ENCODE results near the gene BIK.

BIK gene

DNA sequence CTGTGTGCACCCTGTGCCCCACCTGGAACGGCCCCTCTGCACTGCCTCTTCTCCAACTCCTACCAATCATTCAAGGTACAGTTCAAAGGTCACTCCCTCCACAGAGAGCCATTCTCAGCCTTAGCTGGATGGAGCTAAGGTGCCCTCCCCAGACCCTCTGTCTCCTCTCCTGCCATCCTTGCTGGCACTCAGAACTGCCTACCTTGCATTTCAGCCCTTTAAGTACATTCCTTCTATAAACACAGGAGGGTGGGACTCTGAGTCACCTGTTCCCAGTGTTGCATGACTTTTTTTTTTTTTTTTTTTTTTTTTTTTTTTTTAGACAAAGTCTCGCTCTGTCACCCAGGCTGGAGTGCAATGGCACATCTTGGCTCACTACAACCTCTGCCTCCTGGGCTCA, 29.9 kb upstream of the BIK start:
- in situ Hi-C loops (cut with HindIII; ENCODE audit: low sequenced_read_pairs) = no loop called here
- no peak for DNase-seq (ENCODE audit: low read depth, low spot score)
- TF ChIP-seq, protein P1, sequence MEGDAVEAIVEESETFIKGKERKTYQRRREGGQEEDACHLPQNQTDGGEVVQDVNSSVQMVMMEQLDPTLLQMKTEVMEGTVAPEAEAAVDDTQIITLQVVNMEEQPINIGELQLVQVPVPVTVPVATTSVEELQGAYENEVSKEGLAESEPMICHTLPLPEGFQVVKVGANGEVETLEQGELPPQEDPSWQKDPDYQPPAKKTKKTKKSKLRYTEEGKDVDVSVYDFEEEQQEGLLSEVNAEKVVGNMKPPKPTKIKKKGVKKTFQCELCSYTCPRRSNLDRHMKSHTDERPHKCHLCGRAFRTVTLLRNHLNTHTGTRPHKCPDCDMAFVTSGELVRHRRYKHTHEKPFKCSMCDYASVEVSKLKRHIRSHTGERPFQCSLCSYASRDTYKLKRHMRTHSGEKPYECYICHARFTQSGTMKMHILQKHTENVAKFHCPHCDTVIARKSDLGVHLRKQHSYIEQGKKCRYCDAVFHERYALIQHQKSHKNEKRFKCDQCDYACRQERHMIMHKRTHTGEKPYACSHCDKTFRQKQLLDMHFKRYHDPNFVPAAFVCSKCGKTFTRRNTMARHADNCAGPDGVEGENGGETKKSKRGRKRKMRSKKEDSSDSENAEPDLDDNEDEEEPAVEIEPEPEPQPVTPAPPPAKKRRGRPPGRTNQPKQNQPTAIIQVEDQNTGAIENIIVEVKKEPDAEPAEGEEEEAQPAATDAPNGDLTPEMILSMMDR (IDR thresholded peaks at IDR 0.05; ENCODE audit: low read depth, low read length) = no peak
- H3K4me3 ChIP-seq (ENCODE audit: low read depth, low read length) = no peak overlapping the region

DNA sequence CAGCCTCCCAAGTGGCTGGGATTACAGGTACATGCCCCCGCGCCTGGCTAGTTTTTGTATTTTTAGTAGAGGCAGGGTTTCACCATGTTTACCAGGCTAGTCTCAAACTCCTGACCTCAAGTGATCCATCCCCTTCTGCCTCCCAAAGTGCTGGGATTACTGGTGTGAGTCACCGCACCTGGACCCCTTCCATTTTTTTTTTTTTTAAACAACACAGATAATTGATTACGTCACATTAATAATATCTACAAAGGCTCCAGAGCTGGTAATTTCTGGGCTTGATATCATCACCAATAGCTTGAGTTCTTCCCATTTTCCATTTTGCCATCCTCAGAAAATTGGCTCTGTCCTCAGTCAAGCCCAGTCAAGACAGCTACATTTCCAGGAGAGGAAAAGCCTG, 28.6 kb upstream of the BIK start:
- TF ChIP-seq, protein P1 (IDR thresholded peaks at IDR 0.05; ENCODE audit: low read depth, low read length) = no peak
- no peak for DNase-seq (ENCODE audit: low read depth, low spot score)
- no peak overlapping the region for H3K4me3 ChIP-seq (ENCODE audit: low read depth, low read length)
- in situ Hi-C loops (cut with HindIII; ENCODE audit: low sequenced_read_pairs) = no loop called here

DNA sequence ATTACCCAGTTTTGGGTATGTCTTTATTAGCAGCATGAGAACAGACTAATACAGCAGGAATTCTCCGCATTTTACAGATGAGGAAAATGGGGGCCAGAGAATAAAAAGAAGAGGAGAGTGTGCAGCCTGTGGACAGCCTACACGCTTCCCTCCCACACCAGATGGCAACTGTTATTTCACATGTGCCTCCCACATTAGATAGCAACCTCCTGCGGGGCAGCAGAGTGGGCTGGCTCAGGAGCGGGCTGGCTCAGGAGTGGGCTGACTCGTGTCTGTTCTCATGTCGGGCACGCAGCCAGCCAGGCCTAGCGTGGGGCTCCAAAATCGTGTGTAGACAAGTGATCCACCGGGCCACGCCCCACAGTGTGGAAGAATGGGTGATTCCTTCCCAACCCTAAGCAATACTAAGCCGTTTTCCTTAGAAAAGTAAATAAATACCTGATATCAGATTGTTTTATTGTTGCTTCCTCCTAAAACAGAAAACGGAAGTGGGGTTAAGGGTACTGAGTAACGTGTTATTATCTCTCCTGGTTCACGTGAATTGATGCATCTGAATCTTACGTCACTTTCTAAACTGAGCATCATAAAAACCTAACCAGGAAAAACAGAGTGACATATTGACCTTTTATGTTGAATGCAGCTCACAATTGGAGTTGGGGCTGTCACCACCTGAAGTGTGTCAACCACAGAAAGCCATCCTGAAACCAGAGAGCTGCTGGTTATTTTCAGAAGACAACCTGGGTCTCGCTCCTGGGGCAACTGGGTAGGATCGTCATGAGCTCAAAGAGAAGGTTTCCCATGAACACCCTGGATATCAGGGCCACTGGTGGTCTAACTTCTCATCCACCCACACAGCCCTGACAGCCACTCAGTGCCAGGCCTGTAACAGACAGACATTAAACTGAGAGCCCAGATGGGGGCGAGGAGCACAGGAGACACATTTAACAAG, 24.6 kb upstream of the BIK start:
- DNase-seq (ENCODE audit: low read depth, low spot score) = no peak
- TF ChIP-seq, protein P1 (IDR thresholded peaks at IDR 0.05; ENCODE audit: low read depth, low read length) = no peak
- in situ Hi-C loops (cut with HindIII; ENCODE audit: low sequenced_read_pairs) = no loop called here
- no peak overlapping the region for H3K4me3 ChIP-seq (ENCODE audit: low read depth, low read length)

DNA sequence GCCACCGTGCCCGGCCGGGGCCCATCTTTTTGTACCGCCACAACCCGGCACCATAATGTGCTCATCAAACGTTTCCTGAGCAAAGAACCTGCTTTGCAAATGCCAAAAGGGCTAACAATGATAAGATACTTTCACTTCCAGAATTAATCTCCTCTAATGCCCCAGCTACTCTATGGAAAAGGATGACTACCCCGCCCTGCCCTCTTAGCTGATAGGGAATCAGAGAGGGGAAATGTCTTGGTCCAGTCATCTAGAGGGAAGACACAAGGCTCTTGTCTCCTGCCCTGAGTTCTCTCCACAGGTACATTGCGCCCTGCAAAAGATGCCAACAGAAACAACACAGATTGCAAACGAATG, 21.9 kb upstream of the BIK start:
- in situ Hi-C loops (cut with HindIII; ENCODE audit: low sequenced_read_pairs) = no loop called here
- TF ChIP-seq, protein P1 (IDR thresholded peaks at IDR 0.05; ENCODE audit: low read depth, low read length) = no peak
- DNase-seq (ENCODE audit: low read depth, low spot score) = no peak
- H3K4me3 ChIP-seq (ENCODE audit: low read depth, low read length) = peak overlapping the region; percentile 54

DNA sequence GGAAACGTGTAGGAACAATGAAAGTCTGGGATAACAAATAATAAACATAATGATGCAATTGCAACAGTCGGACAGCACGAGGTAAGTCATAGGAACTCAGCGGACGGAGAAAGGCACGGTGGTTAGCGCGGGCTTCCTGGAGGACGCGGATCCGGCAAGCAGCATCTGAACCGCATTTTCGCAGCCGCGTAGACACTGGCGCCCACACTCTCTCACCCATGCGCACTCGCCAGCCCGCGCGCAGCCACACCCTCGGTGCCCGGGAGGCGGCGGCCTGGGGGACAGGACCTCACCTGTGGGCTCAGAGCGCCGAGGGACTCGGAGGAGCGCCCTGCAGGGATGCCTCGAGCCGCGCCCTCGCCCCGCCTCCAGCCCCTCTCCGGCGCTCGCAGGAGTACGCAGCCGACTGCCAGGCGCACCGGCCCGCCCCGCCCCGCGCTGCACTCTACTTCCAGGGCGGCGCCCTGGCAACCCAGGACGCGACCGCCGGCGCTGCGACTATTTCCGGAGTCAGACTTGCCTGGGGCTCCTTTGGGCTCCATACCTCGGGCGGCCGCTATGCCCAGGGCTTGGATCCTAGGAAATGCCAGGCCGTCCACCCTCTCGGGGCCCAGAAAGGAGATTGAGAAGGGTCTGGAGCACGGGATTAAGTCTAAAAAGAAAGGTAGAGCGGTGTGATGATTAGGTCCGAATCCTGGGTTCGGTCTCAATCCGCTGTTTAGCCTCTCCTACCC, 21.4 kb upstream of the BIK start, which contains the start of gene TTLL1:
Gene TTLL1, minus strand, starts transcription at position 408 of the 734 bp plus-strand sequence. CDS start 13,805 bp downstream, outside the sequence.
- peak within 1 kb of the TSS; percentile 54 for H3K4me3 ChIP-seq (ENCODE audit: low read depth, low read length)
- TF ChIP-seq, protein P1 (IDR thresholded peaks at IDR 0.05; ENCODE audit: low read depth, low read length) = no peak
- in situ Hi-C loops (cut with HindIII; ENCODE audit: low sequenced_read_pairs) = no loop called here
- peak; percentile 89 for DNase-seq (ENCODE audit: low read depth, low spot score)

DNA sequence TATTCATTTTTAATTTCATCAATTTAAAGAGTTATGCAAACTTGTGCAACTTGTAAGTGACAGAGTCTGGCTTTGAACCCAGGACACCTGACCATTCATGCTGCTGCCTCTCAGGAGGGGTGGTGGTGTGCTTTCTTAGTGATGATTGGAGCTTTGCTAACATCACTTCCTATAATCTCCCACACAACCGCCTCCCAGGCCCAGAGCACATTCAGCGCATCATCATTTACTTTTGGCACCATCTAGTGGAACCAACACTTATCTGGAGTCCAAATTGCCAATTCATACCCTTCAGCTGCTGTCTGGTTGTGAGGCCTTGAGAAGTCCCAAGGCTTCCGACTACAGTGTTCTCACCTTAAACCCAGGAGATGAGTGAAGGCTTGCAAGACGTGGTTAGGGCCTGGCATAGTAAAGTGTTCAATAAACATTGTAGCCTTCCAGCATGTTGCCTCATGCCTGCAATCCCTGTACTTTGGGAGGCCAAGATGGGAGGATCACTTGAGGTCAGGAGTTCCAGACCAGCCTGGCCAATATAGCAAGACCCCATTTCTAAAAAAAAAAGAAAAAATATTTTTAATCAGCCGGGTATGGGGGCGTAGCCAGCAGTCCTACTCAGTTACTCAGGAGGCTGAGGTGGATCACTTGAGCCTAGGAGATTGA, 20.3 kb upstream of the BIK start:
- TF ChIP-seq, protein P1 (IDR thresholded peaks at IDR 0.05; ENCODE audit: low read depth, low read length) = peak; percentile 43
- peak; percentile 87 for DNase-seq (ENCODE audit: low read depth, low spot score)
- in situ Hi-C loops (cut with HindIII; ENCODE audit: low sequenced_read_pairs) = no loop called here
- H3K4me3 ChIP-seq (ENCODE audit: low read depth, low read length) = no peak overlapping the region
